VCaP (cell line): ENCODE results near the gene SLC9A2.

Experiments used
- H3K27ac ChIP-seq: fragments of 450-650 bp; 2 replicates; pipeline ENCODE4 v1.5.1; 2017
- TF ChIP-seq, protein P1 (sequence below): fragments of 450-650 bp; conservative IDR thresholded peaks from 2 replicates; pipeline ENCODE4 v1.5.1; 2017; ENCODE audit warnings: mild to moderate bottlenecking, moderate library complexity

SLC9A2 gene

DNA sequence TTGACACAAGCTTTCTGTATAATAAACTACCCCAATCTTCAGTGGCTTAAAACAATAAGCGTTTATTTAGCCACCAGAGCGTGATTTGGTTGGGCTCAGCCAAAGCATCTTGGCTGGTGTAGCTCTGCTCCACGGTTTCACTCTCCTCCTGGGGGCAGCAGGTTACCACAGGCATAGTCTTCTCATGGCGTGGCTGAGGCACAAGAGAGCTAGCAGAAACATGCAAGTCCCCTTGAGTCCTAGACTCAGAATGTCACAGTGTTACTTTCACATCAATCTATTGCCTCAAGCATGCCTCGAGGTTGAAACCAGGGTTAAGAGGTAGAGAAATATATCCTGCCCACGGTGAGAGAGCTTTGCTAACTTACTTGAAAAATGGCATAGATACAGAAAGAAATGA is 19.9 kb upstream of the SLC9A2 start:
- TF ChIP-seq, protein P1, sequence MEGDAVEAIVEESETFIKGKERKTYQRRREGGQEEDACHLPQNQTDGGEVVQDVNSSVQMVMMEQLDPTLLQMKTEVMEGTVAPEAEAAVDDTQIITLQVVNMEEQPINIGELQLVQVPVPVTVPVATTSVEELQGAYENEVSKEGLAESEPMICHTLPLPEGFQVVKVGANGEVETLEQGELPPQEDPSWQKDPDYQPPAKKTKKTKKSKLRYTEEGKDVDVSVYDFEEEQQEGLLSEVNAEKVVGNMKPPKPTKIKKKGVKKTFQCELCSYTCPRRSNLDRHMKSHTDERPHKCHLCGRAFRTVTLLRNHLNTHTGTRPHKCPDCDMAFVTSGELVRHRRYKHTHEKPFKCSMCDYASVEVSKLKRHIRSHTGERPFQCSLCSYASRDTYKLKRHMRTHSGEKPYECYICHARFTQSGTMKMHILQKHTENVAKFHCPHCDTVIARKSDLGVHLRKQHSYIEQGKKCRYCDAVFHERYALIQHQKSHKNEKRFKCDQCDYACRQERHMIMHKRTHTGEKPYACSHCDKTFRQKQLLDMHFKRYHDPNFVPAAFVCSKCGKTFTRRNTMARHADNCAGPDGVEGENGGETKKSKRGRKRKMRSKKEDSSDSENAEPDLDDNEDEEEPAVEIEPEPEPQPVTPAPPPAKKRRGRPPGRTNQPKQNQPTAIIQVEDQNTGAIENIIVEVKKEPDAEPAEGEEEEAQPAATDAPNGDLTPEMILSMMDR: no peak
- H3K27ac ChIP-seq: no peak overlapping the region

DNA sequence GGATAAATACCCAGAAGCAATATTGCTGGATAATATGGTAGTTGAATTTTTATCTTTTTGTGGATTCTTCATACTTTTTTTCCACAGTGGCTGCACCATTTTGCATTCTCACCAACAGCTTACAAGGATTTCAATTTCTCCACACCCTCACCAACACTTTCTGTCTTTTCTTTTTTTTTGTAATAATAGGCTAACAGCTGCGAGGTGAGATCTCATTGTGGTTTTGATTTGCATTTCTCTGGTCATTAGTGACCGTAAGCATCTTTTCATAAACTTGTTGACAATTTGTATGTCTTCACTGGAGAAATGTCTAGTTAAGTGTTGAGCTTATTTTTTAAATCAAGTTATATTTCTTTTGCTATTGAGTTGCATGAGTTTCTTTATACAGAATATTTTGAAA is 17.6 kb upstream of the SLC9A2 start:
- TF ChIP-seq, protein P1: no peak
- no peak overlapping the region for H3K27ac ChIP-seq

DNA sequence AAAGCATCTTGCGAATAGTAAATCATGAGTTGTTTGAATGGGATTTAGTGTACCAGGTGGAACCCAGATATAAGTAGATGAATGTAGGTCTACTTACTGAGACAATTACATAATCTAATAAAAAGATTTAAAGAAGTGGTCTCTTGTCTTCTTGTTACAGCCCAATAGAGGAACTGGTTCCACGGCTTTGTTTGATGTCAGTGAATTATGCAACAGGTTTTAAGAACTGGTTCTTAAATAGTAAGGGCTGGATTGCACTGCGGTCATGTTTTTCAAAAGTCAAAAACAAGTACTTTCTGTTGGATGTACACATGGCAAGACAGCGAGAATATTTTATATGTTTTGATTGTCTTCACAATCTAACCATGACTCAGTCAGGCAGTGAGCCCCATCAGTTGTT is 15.4 kb upstream of the SLC9A2 start:
- TF ChIP-seq, protein P1: no peak
- H3K27ac ChIP-seq: peak overlapping the region; percentile 58

DNA sequence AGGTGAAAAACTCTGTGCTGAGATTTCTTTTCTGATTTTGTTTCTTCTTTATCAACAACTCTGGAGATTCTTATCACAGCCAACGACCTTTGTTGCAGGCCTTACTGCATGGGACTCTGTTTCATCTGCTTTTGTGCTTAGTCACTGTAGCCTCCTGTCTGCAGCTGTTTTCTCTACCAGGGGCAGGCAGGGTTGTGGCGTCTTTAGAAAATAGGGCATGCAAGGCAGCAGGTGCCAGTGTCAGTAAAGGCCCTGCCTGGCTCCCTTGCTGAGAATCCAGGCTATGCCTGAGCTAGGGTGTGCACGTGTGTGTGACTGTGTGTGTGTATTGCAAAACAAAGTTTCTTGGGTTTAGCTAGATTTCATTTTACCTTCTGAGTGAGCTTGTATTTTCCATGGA is 14.6 kb upstream of the SLC9A2 start:
- H3K27ac ChIP-seq: peak overlapping the region; percentile 58
- TF ChIP-seq, protein P1: no peak

DNA sequence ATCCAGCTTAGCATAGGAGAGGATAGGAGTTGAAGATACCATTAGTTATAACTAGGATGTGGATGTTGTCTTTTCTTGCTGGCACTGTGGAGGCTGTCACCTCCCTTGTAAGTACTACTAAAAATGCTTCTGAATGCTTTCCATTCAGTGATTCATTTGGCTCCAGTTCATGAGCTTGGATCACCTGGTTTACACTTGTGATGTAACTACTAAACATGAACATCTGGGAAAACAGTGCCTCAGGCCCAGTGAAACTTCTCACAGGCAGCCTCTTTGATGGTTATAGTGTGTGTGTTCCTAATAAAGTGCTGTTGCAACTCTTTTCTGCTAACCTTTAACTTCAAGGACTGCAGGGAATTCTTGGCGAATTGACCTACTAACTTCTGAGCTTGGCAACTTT is 13.0 kb upstream of the SLC9A2 start:
- H3K27ac ChIP-seq: no peak overlapping the region
- TF ChIP-seq, protein P1: no peak

DNA sequence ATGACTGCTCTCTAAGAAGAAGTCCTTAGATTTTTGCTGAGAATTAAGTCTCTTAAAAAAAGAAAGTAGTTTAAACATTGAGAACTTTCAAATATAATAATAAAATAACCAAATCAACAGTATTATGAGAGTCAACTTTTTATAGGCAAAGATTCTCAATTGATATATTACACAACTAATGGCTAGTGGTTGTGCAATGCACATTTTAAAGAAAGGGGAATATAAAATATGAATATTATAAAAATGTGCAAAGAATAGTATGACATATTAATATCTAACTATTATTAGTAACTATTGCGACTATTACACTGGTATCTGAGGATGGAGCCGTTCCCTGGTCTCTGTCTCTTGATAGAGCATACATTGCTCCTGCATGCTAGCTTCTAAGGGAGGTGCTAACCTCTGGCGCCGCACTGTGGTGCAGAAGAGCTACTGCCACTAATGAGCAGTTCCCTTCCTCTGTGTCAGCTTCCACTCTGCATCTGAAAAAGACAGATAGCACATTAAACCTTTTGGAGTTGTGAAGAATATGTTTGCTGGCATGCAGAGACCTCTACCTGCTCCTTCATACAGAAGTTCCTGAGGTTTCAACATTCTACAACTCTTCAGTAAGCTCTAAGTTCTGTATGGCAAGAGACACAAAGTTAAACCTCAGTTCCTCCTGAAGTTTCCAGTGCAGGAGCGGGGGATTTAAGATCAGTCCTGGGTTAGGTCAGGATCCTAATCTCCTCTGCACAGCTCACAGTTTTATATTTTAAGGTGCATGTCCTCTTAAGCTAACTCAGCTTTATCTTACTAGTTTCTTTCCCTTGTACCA is 3.5 kb upstream of the SLC9A2 start:
- H3K27ac ChIP-seq: no peak overlapping the region
- TF ChIP-seq, protein P1: peak; percentile 98

DNA sequence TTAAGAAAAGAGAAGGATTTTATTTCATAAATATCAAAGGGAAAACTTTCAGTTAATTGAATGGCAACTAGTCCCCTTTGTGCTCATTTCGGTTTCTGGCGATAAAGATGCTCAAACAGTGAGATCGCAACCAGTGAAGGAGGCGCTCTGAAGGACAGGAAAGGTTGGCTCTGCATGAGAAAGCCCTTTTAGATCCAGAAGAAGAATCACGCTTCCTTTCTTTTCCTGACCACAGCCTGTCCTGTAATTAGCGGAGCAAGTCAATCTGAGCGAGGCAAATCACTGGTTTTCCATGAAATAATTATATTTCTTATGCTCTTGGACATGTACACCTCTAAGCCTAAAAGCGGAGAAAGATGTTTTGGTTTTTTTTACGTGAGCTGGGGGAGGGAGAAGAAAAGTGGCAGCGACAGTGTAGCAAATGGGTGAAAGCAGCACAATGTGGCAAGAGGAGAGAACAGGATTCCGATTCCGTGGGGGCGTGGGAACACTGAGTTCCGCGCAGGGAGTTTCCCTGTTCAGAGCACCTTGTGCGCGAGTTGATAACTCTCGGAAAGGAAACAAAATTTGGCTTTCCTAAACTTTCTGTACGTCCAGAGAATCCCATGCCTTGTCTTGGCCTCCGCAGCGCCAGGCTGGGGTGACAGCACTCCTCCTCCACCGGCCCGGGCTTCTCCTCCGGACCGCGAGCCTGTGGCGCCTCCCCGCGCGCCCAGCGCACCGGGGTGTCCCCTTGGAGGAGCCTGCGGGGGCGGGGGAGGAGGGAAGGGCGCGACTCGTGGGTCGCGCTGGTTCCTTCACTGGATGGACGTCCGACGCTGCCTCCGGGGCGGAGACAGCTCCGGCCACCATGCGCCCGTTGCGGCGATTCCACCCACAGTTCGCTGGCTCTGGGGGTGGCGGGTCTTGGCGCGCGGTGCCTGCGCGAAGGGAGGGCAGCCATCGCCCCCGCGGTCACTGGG is 620 bp upstream of the SLC9A2 start:
- H3K27ac ChIP-seq: peak overlapping the region; percentile 91

More for the DNA sequence above, 620 bp upstream of the SLC9A2 start:
- TF ChIP-seq, protein P1: no peak
